ENCODE results near the gene MAP3K13.

The MAP3K13 gene

GRCh38 chr3:185526349-185526951, 163.5 kb downstream of the MAP3K13 start:
- Histone ChIP-seq H3K79me1 (ENCODE audit: low read depth, low read length) (no peaks in the 10 kb centered on the region), H2BK120ac (ENCODE audit: low read depth, low read length) (no peak overlapping the region), H3K4me1 (ENCODE audit: control insufficient read depth in 2 of 2, insufficient read depth in 1 of 2, low read depth in 1 of 2, low read length in 2 of 2) (no peaks in the 10 kb centered on the region), H3K27me3 (ENCODE audit: control insufficient read depth in 3 of 3, insufficient read depth in 3 of 3, low read depth in 1 of 3, low read length in 3 of 3) (peaks cover 0 to 3% (median 2%) of the 10 kb centered on the region in 3 experiments), H4K91ac (ENCODE audit: low read depth, low read length, poor library complexity) (no peak overlapping the region), H2AK5ac (ENCODE audit: low read depth, low read length) (no peak overlapping the region), H3K4me3 (ENCODE audit: low read length in 2 of 2) (no peak overlapping the region), H2AFZ (ENCODE audit: low read length) (no peak overlapping the region), H3K9me3 (replicated peaks in 1 of 2; ENCODE audit: control insufficient read depth in 2 of 2, insufficient read depth in 1 of 2, low read depth in 1 of 2, low read length in 2 of 2) (no peaks in the 10 kb centered on the region), H4K8ac (ENCODE audit: low read depth, low read length) (no peak overlapping the region), H3K4me2 (ENCODE audit: insufficient read depth, low read length, poor library complexity, severe bottlenecking) (no peak overlapping the region), H3K27ac (replicated peaks; ENCODE audit: low read length) (no peak overlapping the region), H3K23ac (ENCODE audit: low read depth, low read length, poor library complexity) (no peak overlapping the region), H2BK12ac (ENCODE audit: low read length) (no peak overlapping the region), H3K9ac (ENCODE audit: low read depth, low read length, poor library complexity) (no peak overlapping the region), H3K18ac (ENCODE audit: low read length) (no peak overlapping the region), H2BK15ac (ENCODE audit: low read length) (no peak overlapping the region), H2BK5ac (ENCODE audit: low read length) (no peak overlapping the region), H3K4ac (ENCODE audit: low read length) (no peak overlapping the region), H3K36me3 (replicated peaks in 1 of 2; ENCODE audit: control insufficient read depth in 2 of 2, insufficient read depth in 2 of 2, low read length in 2 of 2) (no peaks in the 10 kb centered on the region), H3K14ac (ENCODE audit: low read length) (no peak overlapping the region)
- DNase-seq (ENCODE audit: low spot score): no peak
- WGBS, 2 donors (ENCODE audit: extremely low coverage in 2 of 2, insufficient read length in 2 of 2, insufficient replicate concordance in 1 of 2): no CpG with 5 or more reads among the region's 2 CpGs

- no CpG with 5 or more reads among the region's 9 CpGs for WGBS, 2 donors (ENCODE audit: extremely low coverage in 2 of 2, insufficient read length in 2 of 2, insufficient replicate concordance in 1 of 2)
- H3K4me2 ChIP-seq (ENCODE audit: insufficient read depth, low read length, poor library complexity, severe bottlenecking): no peak overlapping the region
- no peaks in the 10 kb centered on the region for H3K79me1 ChIP-seq (ENCODE audit: low read depth, low read length)
- H3K4me3 ChIP-seq (ENCODE audit: low read length in 2 of 2): no peak overlapping the region
- no peak overlapping the region for H2BK15ac ChIP-seq (ENCODE audit: low read length)
- no peak overlapping the region for H3K18ac ChIP-seq (ENCODE audit: low read length)
- no peak overlapping the region for H2AFZ ChIP-seq (ENCODE audit: low read length)
- H4K8ac ChIP-seq (ENCODE audit: low read depth, low read length): no peak overlapping the region
- H2BK120ac ChIP-seq (ENCODE audit: low read depth, low read length): no peak overlapping the region
- no peaks in the 10 kb centered on the region for H3K9me3 ChIP-seq (replicated peaks in 1 of 2; ENCODE audit: control insufficient read depth in 2 of 2, insufficient read depth in 1 of 2, low read depth in 1 of 2, low read length in 2 of 2)
- H3K4me1 ChIP-seq (ENCODE audit: control insufficient read depth in 2 of 2, insufficient read depth in 1 of 2, low read depth in 1 of 2, low read length in 2 of 2): no peaks in the 10 kb centered on the region
- H2BK5ac ChIP-seq (ENCODE audit: low read length): no peak overlapping the region
- DNase-seq (ENCODE audit: low spot score): no peak
- no peak overlapping the region for H3K23ac ChIP-seq (ENCODE audit: low read depth, low read length, poor library complexity)
- H3K4ac ChIP-seq (ENCODE audit: low read length): no peak overlapping the region
- H3K27me3 ChIP-seq (ENCODE audit: control insufficient read depth in 3 of 3, insufficient read depth in 3 of 3, low read depth in 1 of 3, low read length in 3 of 3): peaks cover 0 to 1% (median 0%) of the 10 kb centered on the region in 3 experiments
- no peak overlapping the region for H4K91ac ChIP-seq (ENCODE audit: low read depth, low read length, poor library complexity)
- no peaks in the 10 kb centered on the region for H3K36me3 ChIP-seq (replicated peaks in 1 of 2; ENCODE audit: control insufficient read depth in 2 of 2, insufficient read depth in 2 of 2, low read length in 2 of 2)
- no peak overlapping the region for H2BK12ac ChIP-seq (ENCODE audit: low read length)
- no peak overlapping the region for H2AK5ac ChIP-seq (ENCODE audit: low read depth, low read length)
- H3K27ac ChIP-seq (replicated peaks; ENCODE audit: low read length): no peak overlapping the region
- no peak overlapping the region for H3K9ac ChIP-seq (ENCODE audit: low read depth, low read length, poor library complexity)
- no peak overlapping the region for H3K14ac ChIP-seq (ENCODE audit: low read length)
These were observed 164.4 kb downstream of the MAP3K13 start for GRCh38 chr3:185527364-185527763.

- H2BK5ac ChIP-seq (ENCODE audit: low read length): no peak overlapping the region
- H2AFZ ChIP-seq (ENCODE audit: low read length): no peak overlapping the region
- no peaks in the 10 kb centered on the region for H3K9me3 ChIP-seq (replicated peaks in 1 of 2; ENCODE audit: control insufficient read depth in 2 of 2, insufficient read depth in 1 of 2, low read depth in 1 of 2, low read length in 2 of 2)
- H2BK120ac ChIP-seq (ENCODE audit: low read depth, low read length): no peak overlapping the region
- H3K27me3 ChIP-seq (ENCODE audit: control insufficient read depth in 3 of 3, insufficient read depth in 3 of 3, low read depth in 1 of 3, low read length in 3 of 3): no peaks in the 10 kb centered on the region
- H3K4me1 ChIP-seq (ENCODE audit: control insufficient read depth in 2 of 2, insufficient read depth in 1 of 2, low read depth in 1 of 2, low read length in 2 of 2): peaks cover 0 to 2% of the 10 kb centered on the region in 2 donors
- H3K4me3 ChIP-seq (ENCODE audit: low read length in 2 of 2): no peak overlapping the region
- no peak overlapping the region for H3K4me2 ChIP-seq (ENCODE audit: insufficient read depth, low read length, poor library complexity, severe bottlenecking)
- H3K14ac ChIP-seq (ENCODE audit: low read length): no peak overlapping the region
- no peak overlapping the region for H3K4ac ChIP-seq (ENCODE audit: low read length)
- no peaks in the 10 kb centered on the region for H3K79me1 ChIP-seq (ENCODE audit: low read depth, low read length)
- H3K9ac ChIP-seq (ENCODE audit: low read depth, low read length, poor library complexity): no peak overlapping the region
- H3K36me3 ChIP-seq (replicated peaks in 1 of 2; ENCODE audit: control insufficient read depth in 2 of 2, insufficient read depth in 2 of 2, low read length in 2 of 2): no peaks in the 10 kb centered on the region
- no peak for DNase-seq (ENCODE audit: low spot score)
- no peak overlapping the region for H3K27ac ChIP-seq (replicated peaks; ENCODE audit: low read length)
- H2BK15ac ChIP-seq (ENCODE audit: low read length): no peak overlapping the region
- no CpG with 5 or more reads among the region's 6 CpGs for WGBS, 2 donors (ENCODE audit: extremely low coverage in 2 of 2, insufficient read length in 2 of 2, insufficient replicate concordance in 1 of 2)
- no peak overlapping the region for H2AK5ac ChIP-seq (ENCODE audit: low read depth, low read length)
- H4K8ac ChIP-seq (ENCODE audit: low read depth, low read length): no peak overlapping the region
- no peak overlapping the region for H3K23ac ChIP-seq (ENCODE audit: low read depth, low read length, poor library complexity)
- H2BK12ac ChIP-seq (ENCODE audit: low read length): no peak overlapping the region
- H3K18ac ChIP-seq (ENCODE audit: low read length): no peak overlapping the region
- no peak overlapping the region for H4K91ac ChIP-seq (ENCODE audit: low read depth, low read length, poor library complexity)
These were observed 165.6 kb downstream of the MAP3K13 start for GRCh38 chr3:185528532-185528931.

GRCh38 chr3:185530856-185531255, 167.9 kb downstream of the MAP3K13 start:
- H3K79me1 ChIP-seq (ENCODE audit: low read depth, low read length): no peaks in the 10 kb centered on the region
- H3K27me3 ChIP-seq (ENCODE audit: control insufficient read depth in 3 of 3, insufficient read depth in 3 of 3, low read depth in 1 of 3, low read length in 3 of 3): no peaks in the 10 kb centered on the region
- no peak overlapping the region for H3K27ac ChIP-seq (replicated peaks; ENCODE audit: low read length)
- no peaks in the 10 kb centered on the region for H3K9me3 ChIP-seq (replicated peaks in 1 of 2; ENCODE audit: control insufficient read depth in 2 of 2, insufficient read depth in 1 of 2, low read depth in 1 of 2, low read length in 2 of 2)
- H2BK15ac ChIP-seq (ENCODE audit: low read length): no peak overlapping the region
- peaks cover 0 to 2% of the 10 kb centered on the region in 2 donors for H3K4me1 ChIP-seq (ENCODE audit: control insufficient read depth in 2 of 2, insufficient read depth in 1 of 2, low read depth in 1 of 2, low read length in 2 of 2)
- H3K9ac ChIP-seq (ENCODE audit: low read depth, low read length, poor library complexity): no peak overlapping the region
- H3K4me2 ChIP-seq (ENCODE audit: insufficient read depth, low read length, poor library complexity, severe bottlenecking): no peak overlapping the region
- no peak overlapping the region for H4K8ac ChIP-seq (ENCODE audit: low read depth, low read length)
- H3K18ac ChIP-seq (ENCODE audit: low read length): no peak overlapping the region
- no peak overlapping the region for H3K4ac ChIP-seq (ENCODE audit: low read length)
- H2AK5ac ChIP-seq (ENCODE audit: low read depth, low read length): no peak overlapping the region
- DNase-seq (ENCODE audit: low spot score): no peak
- no peak overlapping the region for H2BK5ac ChIP-seq (ENCODE audit: low read length)
- H3K4me3 ChIP-seq (ENCODE audit: low read length in 2 of 2): no peak overlapping the region
- no CpG with 5 or more reads among the region's 5 CpGs for WGBS, 2 donors (ENCODE audit: extremely low coverage in 2 of 2, insufficient read length in 2 of 2, insufficient replicate concordance in 1 of 2)
- no peak overlapping the region for H4K91ac ChIP-seq (ENCODE audit: low read depth, low read length, poor library complexity)
- H2AFZ ChIP-seq (ENCODE audit: low read length): no peak overlapping the region
- H3K23ac ChIP-seq (ENCODE audit: low read depth, low read length, poor library complexity): no peak overlapping the region
- no peak overlapping the region for H2BK120ac ChIP-seq (ENCODE audit: low read depth, low read length)
- no peak overlapping the region for H2BK12ac ChIP-seq (ENCODE audit: low read length)
- no peaks in the 10 kb centered on the region for H3K36me3 ChIP-seq (replicated peaks in 1 of 2; ENCODE audit: control insufficient read depth in 2 of 2, insufficient read depth in 2 of 2, low read length in 2 of 2)
- H3K14ac ChIP-seq (ENCODE audit: low read length): no peak overlapping the region
